Smooth muscle cell of trachea (primary cell): ENCODE measurements around the gene RTCA. TPM values are rescaled to one million over a fixed set of nuclear protein-coding genes. Genes with fewer than 3 reads are reported as not detected.

Source experiments
- total RNA-seq: library from RNA; depleted of rRNA; stranded (reverse); fragments of >200 nt; gene quantifications from 2 replicates; pipeline ENCODE4 v1.2.1, GENCODE V29; 2014

The RTCA gene
- total RNA-seq, result 41.5 and 44.7 TPM in 2 replicates

DNA sequence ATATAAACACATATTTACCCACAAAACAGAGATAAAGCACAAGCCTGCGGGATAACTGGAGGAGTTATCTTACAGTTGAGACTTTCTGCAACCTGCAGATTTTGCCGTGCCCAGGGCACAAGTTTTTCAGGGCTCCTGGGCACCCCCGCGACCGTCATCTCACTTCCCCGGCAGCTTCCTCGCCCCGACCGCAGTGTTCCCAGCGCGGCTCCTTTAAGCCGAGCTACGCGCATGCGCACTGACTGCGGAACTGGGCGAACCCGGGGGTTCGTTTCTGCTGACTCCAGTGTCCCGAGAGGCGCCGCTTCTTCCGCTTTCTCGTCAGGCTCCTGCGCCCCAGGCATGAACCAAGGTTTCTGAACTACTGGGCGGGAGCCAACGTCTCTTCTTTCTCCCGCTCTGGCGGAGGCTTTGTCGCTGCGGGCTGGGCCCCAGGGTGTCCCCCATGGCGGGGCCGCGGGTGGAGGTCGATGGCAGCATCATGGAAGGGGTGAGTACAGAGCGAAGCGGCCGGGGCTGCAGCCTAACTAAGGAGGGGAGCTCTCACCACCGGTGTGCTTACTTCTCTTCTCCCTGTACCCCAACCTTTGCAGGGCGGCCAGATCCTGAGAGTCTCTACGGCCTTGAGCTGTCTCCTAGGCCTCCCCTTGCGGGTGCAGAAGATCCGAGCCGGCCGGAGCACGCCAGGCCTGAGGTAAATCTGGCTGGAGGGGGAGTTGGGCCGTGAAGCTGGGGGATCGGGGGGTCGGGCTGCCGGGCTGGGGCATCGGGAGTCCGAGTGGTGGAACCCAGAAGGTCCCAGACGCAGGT is at the start of gene RTCA:
Gene RTCA, plus strand, starts transcription at position 286 of the 810 bp plus-strand sequence. Its CDS starts 160 bp downstream, at position 446.

DNA sequence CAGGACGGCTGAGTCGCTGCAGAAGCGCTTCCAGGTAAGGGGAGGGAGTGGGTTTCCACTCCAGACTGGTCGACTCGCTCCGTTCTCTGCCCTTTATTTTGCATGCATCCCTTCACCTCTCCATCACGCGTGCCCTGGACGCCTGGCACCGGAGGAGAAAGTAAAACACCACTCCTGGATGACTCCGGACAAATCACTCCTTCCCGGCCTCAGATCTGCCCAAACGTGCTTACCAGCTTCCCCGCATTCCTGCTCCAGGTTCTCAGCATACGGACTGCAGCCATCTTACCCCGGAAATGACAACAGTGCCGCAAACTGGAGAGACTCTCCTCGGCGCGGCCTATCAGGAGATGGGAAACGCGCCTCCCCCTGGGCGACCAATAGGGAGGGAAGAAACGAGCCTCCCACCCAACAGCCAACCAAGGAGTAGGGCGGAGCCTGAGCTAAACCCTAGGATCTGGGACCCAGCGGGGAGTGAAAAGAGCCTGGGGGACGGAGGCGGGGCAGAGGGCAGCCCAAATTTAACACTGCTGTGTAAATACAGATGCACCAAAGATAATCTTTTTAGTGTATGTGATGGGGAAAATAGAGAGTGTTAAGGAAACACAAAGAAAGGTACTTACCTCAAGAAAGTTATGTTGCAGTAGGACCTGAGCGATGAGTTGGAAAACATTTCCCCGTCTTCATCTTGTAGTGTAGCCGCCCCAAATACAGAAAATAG is 16.3 kb upstream of the RTCA start, which contains the start of gene DBT:
Gene DBT, minus strand, starts transcription at position 298 of the 721 bp plus-strand sequence. Its CDS starts 14 bp downstream, at position 284.

Other genes starting within 250 kb of the RTCA start
- gene SASS6, start 133.3 kb upstream of the RTCA start, total RNA-seq, result 0.83 and 3.6 TPM in 2 replicates
- gene TRMT13, start 133.1 kb upstream of the RTCA start, total RNA-seq, result 13.9 and 21.4 TPM in 2 replicates
- gene LRRC39, start 88.0 kb upstream of the RTCA start, total RNA-seq, result 0.33 and 0.73 TPM in 2 replicates
- 6.1 and 10.0 TPM in 2 replicates for gene DBT, start 16.4 kb upstream of the RTCA start, total RNA-seq
- gene CDC14A, start 86.3 kb downstream of the RTCA start, total RNA-seq, result 3.8 and 4.1 TPM in 2 replicates